SK-N-SH treated with all-trans-retinoic acid at 6 μM for 48 hours (cell line): ENCODE measurements around the gene PAPPA2.

Source experiments
- ARNTL ChIP-seq: fragments of 450-650 bp; formaldehyde crosslinking; IDR thresholded peaks from 2 replicates; pipeline ENCODE4 v1.5.0; 2020; ENCODE audit warnings: low read depth, mild to moderate bottlenecking, moderate library complexity, borderline replicate concordance
- CSDC2 ChIP-seq: fragments of 250-450 bp; sonication (Bioruptor Pico); IDR thresholded peaks from 2 replicates; pipeline ENCODE4 v1.5.0; 2020; ENCODE audit warnings: mild to moderate bottlenecking, moderate library complexity
- GLIS3 ChIP-seq: fragments of 250-450 bp; sonication (Bioruptor Pico); IDR thresholded peaks from 2 replicates; pipeline ENCODE4 v1.5.0; 2020; ENCODE audit warnings: mild to moderate bottlenecking, moderate library complexity
- ZC3H10 ChIP-seq: fragments of 250-450 bp; sonication (Bioruptor Pico); IDR thresholded peaks from 2 replicates; pipeline ENCODE4 v1.5.1; 2021; ENCODE audit warnings: mild to moderate bottlenecking, moderate library complexity
- TF ChIP-seq, protein P1 (sequence below): fragments of 250-450 bp; sonication (Bioruptor Pico); IDR thresholded peaks from 2 replicates; pipeline ENCODE4 v1.8.0; 2020; ENCODE audit warnings: mild to moderate bottlenecking, moderate library complexity, borderline replicate concordance

- TF ChIP-seq, protein P1, sequence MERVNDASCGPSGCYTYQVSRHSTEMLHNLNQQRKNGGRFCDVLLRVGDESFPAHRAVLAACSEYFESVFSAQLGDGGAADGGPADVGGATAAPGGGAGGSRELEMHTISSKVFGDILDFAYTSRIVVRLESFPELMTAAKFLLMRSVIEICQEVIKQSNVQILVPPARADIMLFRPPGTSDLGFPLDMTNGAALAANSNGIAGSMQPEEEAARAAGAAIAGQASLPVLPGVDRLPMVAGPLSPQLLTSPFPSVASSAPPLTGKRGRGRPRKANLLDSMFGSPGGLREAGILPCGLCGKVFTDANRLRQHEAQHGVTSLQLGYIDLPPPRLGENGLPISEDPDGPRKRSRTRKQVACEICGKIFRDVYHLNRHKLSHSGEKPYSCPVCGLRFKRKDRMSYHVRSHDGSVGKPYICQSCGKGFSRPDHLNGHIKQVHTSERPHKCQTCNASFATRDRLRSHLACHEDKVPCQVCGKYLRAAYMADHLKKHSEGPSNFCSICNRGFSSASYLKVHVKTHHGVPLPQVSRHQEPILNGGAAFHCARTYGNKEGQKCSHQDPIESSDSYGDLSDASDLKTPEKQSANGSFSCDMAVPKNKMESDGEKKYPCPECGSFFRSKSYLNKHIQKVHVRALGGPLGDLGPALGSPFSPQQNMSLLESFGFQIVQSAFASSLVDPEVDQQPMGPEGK: no peak
- TF ChIP-seq GLIS3 (CRISPR knock-in tag) (no peak), ZC3H10 (CRISPR knock-in tag) (no peak), ARNTL (CRISPR knock-in tag) (no peak), CSDC2 (CRISPR knock-in tag) (no peak)
These were observed 289.5 kb downstream of the PAPPA2 start for GRCh38 chr1:176752505-176752904.
